ENCODE results near the gene FAM98A. TPM values are rescaled to one million over a fixed set of nuclear protein-coding genes. Genes with fewer than 3 reads are reported as not detected.

FAM98A gene
- polyA plus RNA-seq, 1 of the 3 experiments (the other 2 are of a cell fraction), result 231 TPM

GRCh38 chr2:33595385-33595784 lies 3.7 kb downstream of the FAM98A start:
- Histone ChIP-seq H3K79me2 (ENCODE audit: insufficient read depth) (peaks cover 58% of the 10 kb centered on the region), H2AFZ (ENCODE audit: low read depth) (no peak overlapping the region), H3K36me3 (replicated peaks in 1 of 2; ENCODE audit: control insufficient read depth in 1 of 2, insufficient read depth in 2 of 2, low read length in 1 of 2) (peaks cover 42 to 46% of the 10 kb centered on the region in 2 experiments), H3K9me2 (no peaks in the 10 kb centered on the region), H3K4me2 (no peak overlapping the region), H3K27ac (ENCODE audit: low read depth in 2 of 2, low read length in 1 of 2) (no peak overlapping the region), H3K9me3 (no peaks in the 10 kb centered on the region), H3K4me3 (ENCODE audit: low read depth in 2 of 2, low read length in 1 of 2) (no peak overlapping the region), H3K4me1 (ENCODE audit: control insufficient read depth in 1 of 2, insufficient read depth in 2 of 2, low read depth in 1 of 2, low read length in 1 of 2) (peaks cover 0 to 15% of the 10 kb centered on the region in 2 experiments; a peak in 2 of 4 replicates), H3K27me3 (ENCODE audit: insufficient read depth) (no peaks in the 10 kb centered on the region), H3F3A (replicated peaks; ENCODE audit: insufficient read depth) (peaks cover 7% of the 10 kb centered on the region), H4K20me1 (ENCODE audit: insufficient read depth) (no peaks in the 10 kb centered on the region), H3K9ac (no peak overlapping the region)
- no peak for TF ChIP-seq FOXJ3 (CRISPR knock-in tag; IDR thresholded peaks at IDR 0.05)
- TF ChIP-seq SIN3A (IDR thresholded peaks at IDR 0.05; ENCODE audit: borderline replicate concordance, low read depth, low read length), result no peak
- no peak for TF ChIP-seq GATA2 (CRISPR knock-in tag; IDR thresholded peaks at IDR 0.05)
- TF ChIP-seq JUND (IDR thresholded peaks at IDR 0.05), result no peak
- TF ChIP-seq SMC3 (IDR thresholded peaks at IDR 0.05; ENCODE audit: low read depth, low read length), result no peak
- no peak for TF ChIP-seq MEF2A (IDR thresholded peaks at IDR 0.05; ENCODE audit: borderline replicate concordance, low read depth)
- TF ChIP-seq FOSL2 (IDR thresholded peaks at IDR 0.05; ENCODE audit: borderline replicate concordance, low read depth), result no peak
- no peak for TF ChIP-seq EP300 (IDR thresholded peaks at IDR 0.05; ENCODE audit: borderline replicate concordance in 1 of 2, low read depth in 1 of 2, low read length in 1 of 2)
- no peak for TF ChIP-seq RAD21 (IDR thresholded peaks at IDR 0.05; ENCODE audit: low read length)
- TF ChIP-seq, protein P1, sequence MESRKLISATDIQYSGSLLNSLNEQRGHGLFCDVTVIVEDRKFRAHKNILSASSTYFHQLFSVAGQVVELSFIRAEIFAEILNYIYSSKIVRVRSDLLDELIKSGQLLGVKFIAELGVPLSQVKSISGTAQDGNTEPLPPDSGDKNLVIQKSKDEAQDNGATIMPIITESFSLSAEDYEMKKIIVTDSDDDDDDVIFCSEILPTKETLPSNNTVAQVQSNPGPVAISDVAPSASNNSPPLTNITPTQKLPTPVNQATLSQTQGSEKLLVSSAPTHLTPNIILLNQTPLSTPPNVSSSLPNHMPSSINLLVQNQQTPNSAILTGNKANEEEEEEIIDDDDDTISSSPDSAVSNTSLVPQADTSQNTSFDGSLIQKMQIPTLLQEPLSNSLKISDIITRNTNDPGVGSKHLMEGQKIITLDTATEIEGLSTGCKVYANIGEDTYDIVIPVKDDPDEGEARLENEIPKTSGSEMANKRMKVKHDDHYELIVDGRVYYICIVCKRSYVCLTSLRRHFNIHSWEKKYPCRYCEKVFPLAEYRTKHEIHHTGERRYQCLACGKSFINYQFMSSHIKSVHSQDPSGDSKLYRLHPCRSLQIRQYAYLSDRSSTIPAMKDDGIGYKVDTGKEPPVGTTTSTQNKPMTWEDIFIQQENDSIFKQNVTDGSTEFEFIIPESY (IDR thresholded peaks at IDR 0.05; ENCODE audit: borderline replicate concordance, low read depth), result no peak
- TF ChIP-seq RXRA (IDR thresholded peaks at IDR 0.05; ENCODE audit: borderline replicate concordance, low read depth), result no peak
- no peak for TF ChIP-seq NFIC (IDR thresholded peaks at IDR 0.05; ENCODE audit: borderline replicate concordance)
- no peak for DNase-seq
- ChIA-PET POLR2A (no interaction called here), CTCF (interaction anchor here (1.1 to 5.4 kb wide), 3 partner anchors 11 to 16 kb away, joined by 3 to 42 read pairs (median 3); no protein-coding TSS in a partner anchor)
- 88% methylated on average over 3 of the region's 3 CpGs for WGBS (ENCODE audit: low lambda C conversion rate)

GRCh38 chr2:33589444-33589843 lies 9.7 kb downstream of the FAM98A start:
- Histone ChIP-seq H3F3A (replicated peaks; ENCODE audit: insufficient read depth) (peaks cover 7% of the 10 kb centered on the region), H3K9me3 (no peaks in the 10 kb centered on the region), H3K27ac (ENCODE audit: low read depth in 2 of 2, low read length in 1 of 2) (peak overlapping the region in 1 of 2 experiments; percentile 19; a peak in 1 of 4 replicates), H3K79me2 (ENCODE audit: insufficient read depth) (peaks cover 16% of the 10 kb centered on the region; the same call in 1 of the 2 replicates), H3K36me3 (replicated peaks in 1 of 2; ENCODE audit: control insufficient read depth in 1 of 2, insufficient read depth in 2 of 2, low read length in 1 of 2) (peaks cover 80 to 90% of the 10 kb centered on the region in 2 experiments), H3K27me3 (ENCODE audit: insufficient read depth) (no peaks in the 10 kb centered on the region), H2AFZ (ENCODE audit: low read depth) (no peak overlapping the region), H3K4me1 (ENCODE audit: control insufficient read depth in 1 of 2, insufficient read depth in 2 of 2, low read depth in 1 of 2, low read length in 1 of 2) (no peaks in the 10 kb centered on the region; a peak in 1 of 4 replicates), H3K4me3 (ENCODE audit: low read depth in 2 of 2, low read length in 1 of 2) (no peak overlapping the region), H3K9ac (no peak overlapping the region), H4K20me1 (ENCODE audit: insufficient read depth) (no peaks in the 10 kb centered on the region), H3K9me2 (no peaks in the 10 kb centered on the region), H3K4me2 (no peak overlapping the region)
- CTCF ChIA-PET, result no interaction called here
- WGBS (ENCODE audit: low lambda C conversion rate), result 43% methylated on average over 1 of the region's 1 CpG
- POLR2A ChIA-PET, result no interaction called here
- DNase-seq, result no peak
- no peak for TF ChIP-seq FOXM1 (IDR thresholded peaks at IDR 0.05; ENCODE audit: low read depth)
- no peak for TF ChIP-seq TEAD4 (IDR thresholded peaks at IDR 0.05; ENCODE audit: borderline replicate concordance, insufficient read depth)
- no peak for TF ChIP-seq MXI1 (IDR thresholded peaks at IDR 0.05; ENCODE audit: low read depth, low read length)
- no peak for TF ChIP-seq EZH2phosphoT487 (IDR thresholded peaks at IDR 0.05; ENCODE audit: borderline replicate concordance, low read depth)
- no peak for TF ChIP-seq RAD21 (IDR thresholded peaks at IDR 0.05; ENCODE audit: low read length)
- no peak for TF ChIP-seq REST (IDR thresholded peaks at IDR 0.05; ENCODE audit: low read depth, low read length)
- TF ChIP-seq, protein P2, sequence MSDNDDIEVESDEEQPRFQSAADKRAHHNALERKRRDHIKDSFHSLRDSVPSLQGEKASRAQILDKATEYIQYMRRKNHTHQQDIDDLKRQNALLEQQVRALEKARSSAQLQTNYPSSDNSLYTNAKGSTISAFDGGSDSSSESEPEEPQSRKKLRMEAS (IDR thresholded peaks at IDR 0.05; ENCODE audit: low read depth), result no peak
- no peak for TF ChIP-seq POLR2AphosphoS5 (IDR thresholded peaks at IDR 0.05; ENCODE audit: low read depth, low read length)
- TF ChIP-seq RCOR1 (IDR thresholded peaks at IDR 0.05; ENCODE audit: low read length), result no peak
- TF ChIP-seq, protein P1 (IDR thresholded peaks at IDR 0.05; ENCODE audit: borderline replicate concordance, low read depth), result no peak

All from SK-N-SH (cell line).